ENCODE measurements around the gene QKI. TPM values are rescaled to one million over a fixed set of nuclear protein-coding genes. Genes with fewer than 3 reads are reported as not detected.
A peak's percentile ranks its signal among the peaks of the same experiment; 100 is the strongest.

The QKI gene
- total RNA-seq, 3 donors from 2014 or later (not counting 1 experiment from before 2014, with no cell fraction given), result 148 to 174 (median 166) TPM

GRCh38 chr6:163402616-163403015 is 11.9 kb upstream of the QKI start:
- no peaks in the 10 kb centered on the region for H3K36me3 Mint-ChIP-seq
- WGBS (ENCODE audit: insufficient coverage), result 93% methylated on average over 6 of the region's 7 CpGs
- H3K27ac Mint-ChIP-seq, result no peak overlapping the region
- ATAC-seq (no peak), DNase-seq (no peak)
- TF ChIP-seq CTCF (IDR thresholded peaks at IDR 0.05), result no peak
- intact Hi-C loops (cut with micrococcal nuclease), result no loop called here
- no peak overlapping the region for H3K4me3 Mint-ChIP-seq
- Histone ChIP-seq H3K9me3 (ENCODE audit: control insufficient read depth, insufficient read depth, low read length) (no peaks in the 10 kb centered on the region), H3K4me1 (ENCODE audit: control insufficient read depth, insufficient read depth, low read length) (peaks cover 11% of the 10 kb centered on the region), H3K27ac (ENCODE audit: low read length) (no peak overlapping the region), H3K36me3 (ENCODE audit: control insufficient read depth, insufficient read depth, low read length) (no peaks in the 10 kb centered on the region), H3K27me3 (ENCODE audit: control insufficient read depth, insufficient read depth, low read length) (no peaks in the 10 kb centered on the region), H3K4me3 (ENCODE audit: low read length) (no peak overlapping the region)
- H3K4me1 Mint-ChIP-seq, result peaks cover 12 to 20% of the 10 kb centered on the region in 2 donors
- no peaks in the 10 kb centered on the region for H3K9me3 Mint-ChIP-seq
- H3K27me3 Mint-ChIP-seq (ENCODE audit: low read depth in 2 of 2), result peaks cover 0 to 1% of the 10 kb centered on the region in 2 donors

GRCh38 chr6:163404825-163405265 is 9.7 kb upstream of the QKI start:
- WGBS (ENCODE audit: insufficient coverage), result 82% methylated on average over 10 of the region's 10 CpGs
- H3K27me3 Mint-ChIP-seq (ENCODE audit: low read depth in 2 of 2), result peaks cover 0 to 3% of the 10 kb centered on the region in 2 donors
- Histone ChIP-seq H3K27me3 (ENCODE audit: control insufficient read depth, insufficient read depth, low read length) (no peaks in the 10 kb centered on the region), H3K27ac (ENCODE audit: low read length) (peak overlapping the region; percentile 75), H3K9me3 (ENCODE audit: control insufficient read depth, insufficient read depth, low read length) (no peaks in the 10 kb centered on the region), H3K4me3 (ENCODE audit: low read length) (no peak overlapping the region), H3K36me3 (ENCODE audit: control insufficient read depth, insufficient read depth, low read length) (no peaks in the 10 kb centered on the region), H3K4me1 (ENCODE audit: control insufficient read depth, insufficient read depth, low read length) (peaks cover 11% of the 10 kb centered on the region)
- peaks cover 12 to 20% of the 10 kb centered on the region in 2 donors for H3K4me1 Mint-ChIP-seq
- intact Hi-C loops (cut with micrococcal nuclease), result no loop called here
- DNase-seq (no peak), ATAC-seq (no peak)
- TF ChIP-seq CTCF (IDR thresholded peaks at IDR 0.05), result no peak
- peak overlapping the region; percentile 17 for H3K4me3 Mint-ChIP-seq
- H3K9me3 Mint-ChIP-seq, result no peaks in the 10 kb centered on the region
- H3K36me3 Mint-ChIP-seq, result no peaks in the 10 kb centered on the region
- peak overlapping the region; percentile 84 to 93 for H3K27ac Mint-ChIP-seq

GRCh38 chr6:163405412-163406309 is 8.9 kb upstream of the QKI start:
- no peaks in the 10 kb centered on the region for H3K9me3 Mint-ChIP-seq
- intact Hi-C loops (cut with micrococcal nuclease), result no loop called here
- peak overlapping the region; percentile 84 to 93 for H3K27ac Mint-ChIP-seq
- H3K9me3 ChIP-seq (ENCODE audit: control insufficient read depth, insufficient read depth, low read length), result no peaks in the 10 kb centered on the region
- H3K4me1 Mint-ChIP-seq, result peaks cover 12 to 20% of the 10 kb centered on the region in 2 donors
- no peaks in the 10 kb centered on the region for H3K27me3 ChIP-seq (ENCODE audit: control insufficient read depth, insufficient read depth, low read length)
- peak overlapping the region; percentile 75 for H3K27ac ChIP-seq (ENCODE audit: low read length)
- H3K27me3 Mint-ChIP-seq (ENCODE audit: low read depth in 2 of 2), result peaks cover 0 to 4% of the 10 kb centered on the region in 2 donors
- H3K4me1 ChIP-seq (ENCODE audit: control insufficient read depth, insufficient read depth, low read length), result peaks cover 11% of the 10 kb centered on the region
- H3K36me3 Mint-ChIP-seq, result no peaks in the 10 kb centered on the region
- ATAC-seq (peak; percentile 78 to 82 (median 81)), DNase-seq (peak in 1 of 2 donors; percentile 38)
- H3K4me3 Mint-ChIP-seq, result peak overlapping the region; percentile 88
- H3K36me3 ChIP-seq (ENCODE audit: control insufficient read depth, insufficient read depth, low read length), result no peaks in the 10 kb centered on the region
- TF ChIP-seq CTCF (IDR thresholded peaks at IDR 0.05), result no peak
- 43% methylated on average over 18 of the region's 18 CpGs for WGBS (ENCODE audit: insufficient coverage)
- peak overlapping the region; percentile 28 for H3K4me3 ChIP-seq (ENCODE audit: low read length)

All from natural killer cell (primary cell).